GM21723 (cell line): ENCODE measurements around the gene E2F7.

Experiments used
- ATAC-seq: cut with Tn5 transposase; IDR thresholded peaks from one replicate; pipeline ENCODE4 v1.9.1; 2021; ENCODE audit warnings: mild to moderate bottlenecking, moderate library complexity; ENCODE audit not compliant: unreplicated experiment

Gene E2F7

GRCh38 chr12:77064896-77065360 is 441 bp downstream of the E2F7 start:
- peak; percentile 12 for ATAC-seq

DNA sequence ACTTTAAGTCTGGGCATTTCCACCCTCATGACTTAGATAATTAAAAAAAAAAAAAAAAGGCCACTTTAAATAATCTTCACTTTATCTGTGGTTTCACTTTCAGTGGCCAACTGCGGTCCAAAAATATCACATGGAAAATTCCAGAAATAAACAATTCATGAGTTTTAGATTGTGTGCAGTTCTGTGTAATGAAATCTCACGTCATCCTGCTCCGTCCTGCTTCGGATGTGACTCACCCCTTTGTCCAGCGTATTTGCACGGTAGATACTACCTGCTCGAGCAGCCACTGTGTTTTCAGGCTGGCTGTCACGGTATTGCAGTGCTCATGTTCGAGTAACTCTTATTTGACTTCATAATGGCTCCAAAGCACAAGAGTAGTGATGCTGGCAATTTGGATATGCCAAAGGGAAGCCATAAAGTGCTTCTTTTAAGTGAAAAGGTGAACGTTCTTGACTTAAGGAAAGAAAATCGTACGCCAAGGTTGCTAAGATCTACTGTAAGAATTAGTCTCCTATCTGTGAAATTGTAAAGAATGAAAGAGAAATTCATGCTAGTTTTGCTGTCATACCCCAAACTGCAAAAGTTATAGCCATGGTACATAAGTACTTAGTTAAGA is 2.4 kb downstream of the E2F7 start:
- peak; percentile 35 for ATAC-seq

GRCh38 chr12:77062396-77062795 is 3.0 kb downstream of the E2F7 start:
- no peak for ATAC-seq

DNA sequence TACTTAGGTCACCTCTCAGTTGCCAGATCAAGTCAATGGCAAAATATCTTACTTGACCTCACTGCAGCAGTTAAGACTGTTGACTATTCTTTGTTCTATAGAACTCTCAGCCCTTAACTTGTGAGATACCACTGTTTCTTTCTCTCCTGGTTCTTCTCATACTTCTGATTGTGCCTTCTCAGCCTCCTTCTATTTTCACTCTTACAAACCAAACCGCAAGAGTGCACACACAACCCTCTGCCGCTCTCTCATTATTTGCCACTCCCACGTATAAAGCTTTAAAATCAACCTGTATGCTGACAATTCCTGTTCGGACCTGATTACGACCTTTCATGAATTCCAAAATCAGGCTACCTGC is 4.5 kb downstream of the E2F7 start:
- ATAC-seq, result peak; percentile 40

- ATAC-seq, result peak; percentile 76
Observed at GRCh38 chr12:77060136-77060882, 5.1 kb downstream of the E2F7 start.

GRCh38 chr12:77058740-77059139 is 6.6 kb downstream of the E2F7 start:
- ATAC-seq, result no peak

DNA sequence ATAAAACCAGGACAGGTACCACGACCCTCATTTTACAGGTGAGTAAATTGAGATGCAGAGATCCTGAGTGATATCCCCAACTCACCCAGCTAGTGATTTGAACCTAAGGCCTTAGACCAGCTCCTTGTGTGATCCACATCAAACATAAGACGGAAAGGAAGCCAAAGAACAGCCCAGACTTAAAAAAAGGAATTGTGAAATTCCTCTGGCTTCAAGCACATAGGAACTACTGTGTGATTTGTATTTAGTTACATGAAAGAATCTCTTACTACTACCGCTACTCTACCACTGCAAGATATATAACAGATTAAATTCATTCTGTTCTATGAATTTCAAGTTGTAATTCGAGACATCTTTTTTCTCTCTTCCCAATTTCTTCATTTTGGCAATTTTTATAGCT is 10.5 kb downstream of the E2F7 start:
- ATAC-seq, result no peak

DNA sequence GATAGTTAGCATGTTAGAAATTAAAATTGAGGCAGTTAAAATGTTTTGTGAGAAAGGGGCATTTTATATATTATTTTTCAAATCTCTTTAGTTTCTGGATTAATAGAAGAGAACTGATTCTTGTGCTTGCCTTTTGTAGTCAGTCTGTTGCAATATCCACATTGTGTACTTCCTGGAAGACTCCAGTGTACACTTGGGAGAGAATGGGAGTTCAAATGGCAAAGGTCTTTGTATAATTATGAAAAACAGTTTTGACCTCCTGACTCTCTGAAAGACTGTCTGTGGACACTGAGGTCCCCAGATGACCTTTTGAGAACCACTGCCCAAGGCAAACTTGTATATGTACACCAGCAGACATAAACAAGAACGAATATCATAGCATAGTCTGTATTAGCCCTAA is 12.1 kb downstream of the E2F7 start:
- ATAC-seq, result no peak

DNA sequence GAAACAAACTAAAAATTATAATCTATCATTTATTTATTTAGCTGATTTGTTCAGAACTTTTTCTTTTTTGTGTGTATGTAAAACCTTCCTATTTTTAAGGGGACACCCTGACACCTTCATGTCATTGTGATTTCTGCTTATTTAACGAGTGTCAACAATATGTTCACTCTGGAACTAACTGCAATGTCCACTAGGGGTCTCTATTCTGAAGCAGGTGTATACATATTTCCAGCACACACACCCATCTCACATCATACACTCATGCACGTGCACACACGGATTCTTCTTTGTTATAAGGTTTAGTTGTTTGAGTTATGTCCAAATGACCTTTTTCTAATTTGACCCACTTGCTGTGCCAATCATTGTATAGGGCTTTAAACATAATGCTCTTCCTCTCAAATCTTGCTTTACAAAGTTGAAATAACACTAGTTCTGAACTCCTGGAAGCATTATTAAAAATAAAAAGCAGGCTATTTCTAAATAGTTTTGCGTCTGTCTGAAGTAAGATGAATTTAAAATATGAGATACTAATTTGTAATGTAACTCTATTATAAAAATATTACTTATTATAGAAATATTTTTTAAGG is 15.5 kb downstream of the E2F7 start:
- peak; percentile 99 for ATAC-seq

DNA sequence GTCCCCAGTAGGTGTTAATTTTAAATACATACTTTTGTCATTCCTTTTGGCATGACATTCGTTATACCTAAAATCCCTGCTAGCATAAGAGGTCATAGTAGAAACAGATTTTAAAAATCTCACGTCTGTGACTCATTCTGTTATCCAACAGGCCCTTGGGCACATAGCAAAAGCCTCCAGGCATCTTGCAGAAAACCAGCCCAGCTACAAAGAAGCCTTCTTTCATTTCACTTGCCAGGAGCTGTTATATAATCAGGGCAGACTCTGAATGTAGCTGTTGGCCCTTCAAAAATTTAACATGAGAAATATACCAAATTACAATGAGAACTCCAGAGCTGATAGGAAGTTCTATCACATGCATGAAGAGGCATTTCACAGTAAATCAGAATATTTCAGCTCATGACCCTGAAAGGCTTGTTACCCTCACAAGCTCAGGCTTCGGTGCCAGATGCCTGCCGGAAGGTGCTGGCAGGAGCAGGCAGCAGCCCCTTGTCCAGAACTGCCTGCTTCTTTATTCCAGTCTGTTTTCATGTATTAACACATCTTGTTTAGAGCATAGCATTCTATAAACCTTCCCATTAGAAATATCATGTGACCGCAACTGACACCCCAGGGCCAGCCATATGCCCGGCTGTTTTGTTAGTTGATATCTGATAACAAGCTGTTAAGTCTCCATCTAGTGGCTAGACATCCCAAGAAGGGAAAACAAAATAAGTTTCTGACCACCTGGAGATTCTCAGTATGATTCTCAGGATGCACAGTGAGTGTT is 17.8 kb downstream of the E2F7 start:
- ATAC-seq, result no peak

GRCh38 chr12:77046468-77046867 is 18.9 kb downstream of the E2F7 start:
- ATAC-seq, result no peak

DNA sequence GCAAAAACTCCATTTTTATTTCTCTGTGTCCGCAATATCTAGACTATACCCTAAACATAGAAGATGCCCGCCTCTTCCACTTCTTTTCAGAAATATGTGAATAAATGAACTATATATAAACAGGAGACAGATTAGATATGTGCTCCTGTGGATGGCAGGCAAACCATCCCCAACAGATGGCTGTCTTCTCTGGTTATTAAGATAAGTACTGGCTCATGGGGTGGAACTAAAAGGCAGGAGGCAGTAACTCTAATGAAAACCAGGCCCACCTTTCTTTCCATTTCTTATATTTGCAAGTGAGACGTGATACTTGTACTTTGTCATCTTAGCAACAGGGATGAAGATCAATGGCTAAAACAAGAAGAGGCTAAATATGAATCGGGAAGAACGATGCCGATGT is 20.2 kb downstream of the E2F7 start:
- no peak for ATAC-seq

DNA sequence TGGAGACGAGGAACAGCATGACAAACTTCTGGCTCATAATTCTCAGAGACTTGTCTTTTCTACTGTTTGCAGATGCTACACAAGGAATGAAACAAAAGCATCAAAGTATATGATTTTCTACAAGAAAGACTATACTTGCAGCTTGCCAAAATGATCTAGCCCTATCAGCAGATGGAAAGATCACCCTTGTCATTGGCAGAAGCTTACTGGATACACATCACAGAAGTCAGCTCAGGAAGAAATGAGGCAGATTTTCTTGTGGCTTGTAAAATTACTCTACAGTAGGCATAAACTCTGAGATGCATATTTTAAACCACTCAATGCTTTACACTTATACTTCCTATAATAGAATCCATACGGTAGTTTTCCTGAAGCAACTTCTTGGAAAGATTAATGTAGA is 20.6 kb downstream of the E2F7 start:
- no peak for ATAC-seq

GRCh38 chr12:77042833-77043232 is 22.5 kb downstream of the E2F7 start:
- ATAC-seq, result peak; percentile 63

DNA sequence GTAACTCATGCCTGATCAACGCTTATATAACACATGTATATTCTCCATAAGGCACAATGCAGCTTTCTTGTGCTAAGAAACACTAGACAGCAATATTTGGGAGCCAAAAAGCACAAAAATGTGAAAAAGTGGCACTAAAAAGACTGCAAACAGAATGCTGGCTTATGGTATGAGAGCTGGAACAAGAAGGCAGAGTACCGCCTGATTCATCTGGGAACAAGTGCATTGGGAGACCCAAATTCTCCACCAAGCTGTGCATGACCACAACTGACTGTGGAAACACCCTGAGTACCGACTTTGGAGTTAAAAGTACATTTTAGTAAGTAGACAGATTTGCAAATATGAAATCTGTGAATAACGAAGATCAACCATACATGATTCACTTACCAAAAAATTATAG is 25.1 kb downstream of the E2F7 start:
- ATAC-seq, result no peak

- ATAC-seq, result no peak
Observed at GRCh38 chr12:77035226-77035625, 30.1 kb downstream of the E2F7 start.

- no peak for ATAC-seq
Observed at GRCh38 chr12:77033658-77034536, 31.5 kb downstream of the E2F7 start.

- ATAC-seq, result no peak
Observed at GRCh38 chr12:77032406-77032805, 33.0 kb downstream of the E2F7 start.

GRCh38 chr12:77031745-77032144 is 33.6 kb downstream of the E2F7 start:
- no peak for ATAC-seq

DNA sequence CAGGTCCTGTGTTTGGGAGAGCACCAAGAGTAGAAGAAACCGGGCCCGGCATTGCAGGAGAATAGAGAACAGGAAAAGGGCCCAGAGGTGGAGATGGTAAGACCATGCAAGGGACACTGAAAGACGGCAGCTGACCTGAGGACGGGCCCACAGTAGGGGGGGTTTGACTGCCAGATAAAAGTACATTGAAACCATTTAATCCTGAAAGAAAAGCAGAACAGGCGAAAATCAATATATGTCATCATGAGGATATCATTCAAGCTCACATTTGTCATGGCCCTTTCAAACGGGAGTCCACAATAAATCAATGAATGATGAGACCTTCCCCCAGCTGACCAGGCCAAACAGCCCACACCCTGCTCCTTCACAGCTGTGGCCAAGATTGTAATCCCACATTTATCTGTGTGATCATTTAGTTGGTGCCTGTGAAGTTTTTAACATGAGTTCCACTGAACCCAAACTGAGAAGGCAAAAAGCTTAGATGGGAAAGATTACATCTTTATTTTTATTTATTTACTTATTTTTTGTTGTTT is 39.5 kb downstream of the E2F7 start:
- ATAC-seq, result no peak
